Uterus (tissue), 2 donors: Measurements from ENCODE around the gene DZIP1L.

ENCODE experiments used
- CTCF ChIP-seq, 4 experiments: fragments of 200-600 bp in 2 of 4; fragments of 450-650 bp in 2 of 4; sonication (generic) in 2 of 4; IDR thresholded peaks; one replicate each; pipeline ENCODE4 v1.5.1; 2016 to 2019; ENCODE audit warnings: antibody characterized with exemption in 4 of 4, mild to moderate bottlenecking in 2 of 4, moderate library complexity in 1 of 4
- POLR2A ChIP-seq, 2 donors: fragments of 450-650 bp; IDR thresholded peaks; one replicate each; pipeline ENCODE4 v1.6.1; 2016; ENCODE audit warnings: antibody characterized with exemption in 2 of 2, mild to moderate bottlenecking in 1 of 2, moderate library complexity in 1 of 2

GRCh38 chr3:138060792-138061191, 54.6 kb downstream of the DZIP1L start:
- TF ChIP-seq CTCF (IDR thresholded peaks at IDR 0.05) (no peak), POLR2A (IDR thresholded peaks at IDR 0.05) (no peak)
